Stimulated activated CD4-positive, alpha-beta T cell treated with anti-CD3 and anti-CD28 coated beads, TNF-alpha, amount 100 ng/mL, for 48 hours (primary cell): ENCODE measurements around the gene CLMP.
"Not testable (repeated sequence)": the region's sequence is repeated elsewhere in the genome, so short reads cannot be mapped to it uniquely, and the experiment has no call there.

Experiments used
- DNase-seq, 3 donors: peaks; one replicate each; pipeline ENCODE4 v3.0.0-alpha.2; 2020; ENCODE audit warnings: low read depth in 3 of 3

CLMP gene

DNA sequence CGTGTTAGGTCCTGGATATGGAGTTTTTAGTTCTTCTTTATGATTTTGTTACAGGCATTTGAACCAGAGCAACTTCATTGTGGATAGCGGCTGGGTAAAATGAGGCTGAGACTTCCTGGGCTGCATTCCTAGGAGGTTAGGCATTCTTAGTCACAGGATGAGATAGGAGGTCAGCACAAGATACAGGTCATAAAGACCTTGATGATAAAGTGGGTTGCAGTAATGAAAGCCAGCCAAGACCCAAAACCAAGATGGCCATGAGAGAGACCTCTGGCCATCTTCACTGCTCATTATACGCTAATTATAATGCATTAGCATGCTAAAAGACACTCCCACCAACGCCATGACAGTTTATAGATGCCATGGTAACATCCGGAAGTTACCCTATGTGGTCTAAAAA lies 23.4 kb upstream of the CLMP start:
- no peak for DNase-seq

DNA sequence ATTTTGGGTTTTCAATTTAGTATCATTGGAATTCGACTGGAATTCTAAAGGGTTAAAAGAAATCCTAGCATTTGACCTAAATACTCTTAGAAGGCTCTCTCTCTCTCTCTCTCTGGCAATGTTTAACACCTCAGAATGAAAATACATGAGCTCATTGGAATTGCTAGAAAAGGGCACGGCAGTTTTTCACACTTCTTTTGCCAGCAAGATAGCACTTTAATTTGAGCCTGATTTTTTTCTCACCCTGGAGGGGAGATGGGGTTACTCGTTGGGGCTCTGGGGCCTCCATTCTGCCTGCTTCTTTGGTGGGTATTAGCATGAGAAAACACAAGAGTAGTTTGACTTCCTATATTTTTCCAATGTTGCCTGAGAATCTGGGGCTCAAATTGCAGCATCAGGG lies 22.8 kb upstream of the CLMP start:
- no peak for DNase-seq

- DNase-seq, result no peak
These were observed 21.2 kb upstream of the CLMP start for GRCh38 chr11:123216249-123216648.

- DNase-seq, result no peak
These were observed 19.9 kb upstream of the CLMP start for GRCh38 chr11:123214940-123215339.

DNA sequence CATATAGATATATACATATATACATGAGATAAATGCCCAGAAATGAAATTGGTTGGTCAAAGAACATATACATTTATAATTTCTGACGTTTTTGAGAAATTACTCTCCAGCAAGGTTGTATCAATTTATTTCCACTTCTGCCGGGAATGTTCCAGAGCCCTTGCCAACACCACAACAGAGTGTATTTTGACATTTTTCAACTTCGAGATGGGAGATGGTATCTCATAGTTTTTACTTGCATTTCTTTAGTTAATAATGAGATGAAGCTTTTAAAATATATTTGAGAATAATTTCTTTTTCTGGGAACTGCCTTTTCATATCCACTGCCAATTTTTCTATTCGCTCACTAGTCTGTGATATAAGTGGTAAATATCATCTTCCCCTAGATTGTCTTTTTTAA lies 19.3 kb upstream of the CLMP start:
- DNase-seq, result no peak

GRCh38 chr11:123213307-123213771 lies 18.3 kb upstream of the CLMP start:
- DNase-seq, result no peak

- DNase-seq, result no peak
These were observed 17.4 kb upstream of the CLMP start for GRCh38 chr11:123212406-123212805.

DNA sequence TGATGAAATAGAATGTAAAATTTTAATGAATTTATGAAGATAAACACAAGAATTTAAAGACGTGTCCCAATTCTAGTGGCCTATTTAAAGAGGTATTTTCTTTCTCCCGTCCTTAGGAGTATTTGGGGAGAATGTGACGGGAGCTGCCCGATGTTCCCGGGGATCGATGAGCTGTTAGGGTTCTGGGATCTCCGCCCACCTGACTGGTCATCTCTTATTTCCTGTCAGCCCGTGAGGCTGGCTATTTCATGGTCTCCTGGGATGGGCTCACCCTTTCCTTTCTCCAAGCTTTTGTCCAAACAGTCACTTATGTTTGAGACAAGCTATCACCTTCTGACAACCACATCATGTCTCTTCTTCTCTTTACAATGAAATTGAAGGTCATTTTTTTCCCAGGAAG lies 16.9 kb upstream of the CLMP start:
- DNase-seq, result no peak

- no peak for DNase-seq
These were observed 16.3 kb upstream of the CLMP start for GRCh38 chr11:123211149-123211852.

DNA sequence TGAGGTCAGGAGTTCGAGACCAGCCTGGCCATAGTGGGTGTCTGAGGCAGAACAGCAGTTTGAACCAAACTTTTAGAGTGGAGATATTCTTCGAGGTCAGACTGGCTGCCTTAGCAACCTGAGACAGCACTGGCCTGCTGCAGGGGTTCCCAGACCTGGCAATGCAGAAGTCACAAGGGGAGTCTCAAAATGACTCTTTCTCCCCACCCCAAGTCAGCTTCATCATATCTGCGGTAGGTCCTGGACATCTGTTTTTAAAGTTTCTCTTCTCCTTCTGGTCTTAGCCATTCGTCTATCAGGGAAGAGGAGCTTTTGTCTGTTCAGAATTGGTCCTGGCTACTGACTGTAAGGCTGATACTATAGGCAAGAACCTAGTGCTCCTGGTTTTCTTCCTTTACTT lies 14.5 kb upstream of the CLMP start:
- DNase-seq, result no peak

GRCh38 chr11:123206791-123207434 lies 11.9 kb upstream of the CLMP start:
- DNase-seq, result no peak

GRCh38 chr11:123206055-123206454 lies 11.0 kb upstream of the CLMP start:
- DNase-seq, result not testable (repeated sequence)

DNA sequence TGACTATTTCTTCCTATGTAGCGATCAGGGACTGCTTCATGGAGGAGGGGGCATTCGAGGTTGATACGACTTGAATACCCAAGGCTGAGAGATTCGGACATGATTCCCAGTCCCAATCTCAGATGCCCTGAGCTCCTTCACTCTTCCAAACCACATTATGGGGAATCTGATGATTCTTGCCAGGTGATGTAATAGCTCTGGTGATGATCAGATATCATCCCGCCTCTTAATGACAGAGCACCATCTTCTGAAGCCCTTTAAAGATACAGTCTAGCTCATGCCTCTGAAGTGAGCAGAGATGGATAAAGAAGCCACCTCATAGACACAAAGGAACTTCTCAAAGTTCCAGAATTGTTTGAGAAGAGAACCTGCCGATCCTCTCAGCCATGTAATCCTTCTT lies 8.9 kb upstream of the CLMP start:
- no peak for DNase-seq

DNA sequence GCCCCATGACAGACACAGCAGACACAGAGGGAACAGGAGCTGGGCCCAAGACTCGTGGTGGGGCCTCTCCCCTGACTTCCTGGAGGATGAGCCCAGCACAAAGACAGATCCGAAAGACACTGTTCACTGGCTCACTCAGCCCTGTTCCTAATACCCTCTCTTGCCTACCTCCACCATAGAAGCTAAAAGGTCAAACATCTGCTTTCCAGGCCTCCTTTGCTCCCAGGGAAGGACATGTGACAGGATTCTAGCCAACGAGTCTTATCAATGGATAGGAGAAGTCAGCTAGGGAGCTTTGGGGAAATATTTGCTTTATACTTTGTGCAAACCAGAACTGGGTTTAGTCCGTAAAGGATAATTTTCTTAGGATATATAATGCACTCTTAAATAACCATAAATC lies 8.4 kb upstream of the CLMP start:
- no peak for DNase-seq

DNA sequence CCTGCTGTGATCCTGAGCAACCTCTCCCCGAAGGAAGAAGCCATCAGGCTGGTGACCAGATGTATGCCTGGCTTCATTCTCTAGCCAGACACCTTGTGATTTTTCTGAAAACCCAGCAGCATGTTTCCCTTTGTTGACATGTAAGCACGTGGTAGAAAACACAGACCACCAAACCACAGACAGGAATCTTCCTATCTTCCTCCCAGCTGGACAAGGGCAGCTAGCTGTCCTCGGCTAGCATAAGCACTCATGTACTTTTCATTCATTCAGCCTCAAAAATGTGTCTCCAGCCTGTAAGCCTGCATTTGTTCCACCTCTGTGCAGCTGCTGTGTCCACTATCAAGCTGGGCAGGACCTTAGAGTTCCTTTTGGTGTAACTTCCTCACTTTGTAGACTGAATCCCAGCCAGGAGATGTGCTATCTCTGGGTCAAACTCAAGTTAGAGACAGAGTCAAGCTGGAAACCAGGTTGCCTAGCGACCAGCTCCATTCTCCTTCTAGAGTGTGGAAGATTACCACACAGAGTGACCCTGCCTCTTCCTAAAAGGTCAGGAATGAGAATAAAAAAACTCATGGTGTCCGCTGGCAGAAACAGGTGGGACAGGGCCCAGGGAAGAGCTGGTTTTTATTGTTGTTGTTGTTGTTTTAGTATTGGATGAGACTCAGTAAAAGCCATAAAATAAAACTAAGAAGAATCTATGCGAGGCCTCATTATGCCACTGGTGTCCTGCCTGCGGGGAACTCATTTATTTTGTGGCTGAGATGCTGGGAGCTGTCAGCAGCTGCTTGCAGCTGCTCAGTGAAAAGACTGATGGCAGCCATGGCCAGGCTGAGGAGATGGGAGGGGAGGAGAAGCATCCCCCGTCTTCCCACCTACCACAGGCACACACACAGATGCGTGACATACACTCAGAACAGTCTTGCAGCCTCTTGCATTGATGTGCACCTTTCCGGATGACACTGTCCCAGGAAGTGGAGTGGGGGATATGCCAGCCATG lies 7.4 kb upstream of the CLMP start:
- DNase-seq, result no peak

GRCh38 chr11:123200264-123200663 lies 5.2 kb upstream of the CLMP start:
- no peak for DNase-seq

DNA sequence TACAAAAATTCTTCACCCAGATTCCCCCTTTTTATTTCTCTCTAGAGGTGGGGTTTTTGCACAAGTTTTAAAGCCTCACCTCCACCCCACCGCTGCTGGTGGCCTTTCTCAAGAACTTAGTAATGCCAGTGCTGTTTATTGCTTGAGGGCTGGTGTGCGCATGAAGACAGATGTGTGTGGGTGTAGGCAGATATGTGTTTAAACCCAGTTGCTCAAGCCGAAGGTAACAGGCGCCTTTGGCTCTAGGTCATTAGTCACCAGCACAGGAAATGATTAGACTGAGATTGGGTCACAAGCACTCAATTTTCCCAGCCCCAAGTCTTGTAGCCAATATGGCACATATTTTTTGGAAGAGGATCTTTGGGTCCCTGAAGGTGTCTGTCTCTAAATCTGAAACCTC lies 2.7 kb upstream of the CLMP start:
- DNase-seq, result peak in 1 of 3 donors; percentile 17

DNA sequence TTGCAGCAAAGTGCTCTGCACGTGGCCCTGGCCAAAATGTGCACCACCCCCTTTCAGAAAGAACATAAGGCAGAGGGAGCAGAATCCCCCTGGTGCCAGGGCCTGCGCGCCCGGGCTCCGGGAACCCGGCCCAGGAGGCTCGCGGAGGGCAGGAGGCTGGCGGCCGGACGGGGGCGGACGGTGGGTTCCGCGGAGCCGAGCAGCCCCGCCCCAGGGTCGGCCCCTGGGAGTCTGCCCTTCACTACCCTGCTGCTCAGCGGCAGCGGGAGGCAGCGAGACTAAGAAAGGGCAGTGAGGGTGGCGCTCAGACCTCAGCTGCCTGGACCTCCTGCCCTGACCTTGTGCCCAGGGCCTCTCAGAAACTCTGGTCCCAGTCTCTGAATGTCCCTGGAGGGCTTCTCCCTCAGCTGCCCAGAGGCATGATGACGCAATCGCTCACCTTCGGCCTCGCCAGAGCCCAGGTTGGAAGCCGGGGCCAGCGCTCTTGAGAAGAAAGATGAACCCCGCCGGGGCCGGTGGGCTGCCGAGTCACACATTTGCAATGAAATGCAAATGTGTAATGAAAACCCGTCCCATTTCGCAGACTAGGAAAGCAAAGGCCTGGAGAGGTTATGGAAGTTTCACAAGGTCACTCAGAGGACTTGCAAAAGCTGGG lies 1.1 kb upstream of the CLMP start:
- DNase-seq, result no peak

DNA sequence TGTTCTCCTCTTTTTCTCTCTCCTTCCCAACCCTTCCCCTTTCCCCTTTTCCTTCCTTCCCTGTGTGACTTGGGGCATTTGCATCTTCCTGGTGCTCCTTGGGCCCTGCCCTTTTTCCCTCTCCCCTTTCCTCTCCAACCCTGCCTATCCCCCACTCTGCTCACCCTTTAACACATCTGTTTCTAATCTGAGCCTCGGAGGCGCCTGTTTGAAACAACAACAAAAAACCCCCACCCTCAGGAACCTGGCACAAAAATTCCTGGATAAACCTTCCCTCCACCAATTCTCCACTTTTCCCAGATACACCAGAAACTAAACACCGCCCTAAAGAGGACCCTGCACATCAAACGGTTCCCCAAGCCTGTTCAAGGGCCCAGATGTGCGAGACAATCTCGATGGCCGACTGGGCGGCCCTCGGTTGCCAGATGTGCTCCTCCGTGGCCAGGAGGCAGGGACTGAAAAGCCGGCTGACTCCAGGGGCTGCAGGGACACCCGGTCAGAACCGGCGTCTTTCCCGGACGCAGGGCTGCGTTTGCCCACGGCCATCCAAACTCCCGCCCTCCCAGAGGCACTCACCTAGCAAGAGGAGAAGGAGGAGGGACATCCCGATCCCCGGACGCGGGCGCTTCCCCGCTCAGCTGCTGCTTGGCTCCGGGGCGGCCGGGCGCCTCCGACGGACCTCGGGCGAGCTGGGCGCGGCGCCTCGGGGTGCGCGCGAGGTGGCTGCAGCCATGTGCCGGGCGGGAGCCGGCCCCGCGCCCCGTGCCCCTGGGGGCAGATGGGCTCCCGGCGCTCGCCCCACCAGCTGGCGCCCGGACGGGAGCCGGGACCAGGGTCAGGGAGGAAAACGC lies 486 bp downstream of the CLMP start:
- DNase-seq, result no peak

- DNase-seq, result no peak
These were observed 1.3 kb downstream of the CLMP start for GRCh38 chr11:123193742-123194141.

- no peak for DNase-seq
These were observed 3.1 kb downstream of the CLMP start for GRCh38 chr11:123191939-123192338.
